Measurements from ENCODE around the gene PRODH2. TPM values are rescaled to one million over a fixed set of nuclear protein-coding genes. Genes with fewer than 3 reads are reported as not detected.
"Not testable (repeated sequence)": the region's sequence is repeated elsewhere in the genome, so short reads cannot be mapped to it uniquely, and the experiment has no call there.

PRODH2 gene
- polyA plus RNA-seq, 2 of the 4 experiments (the other 2 are of a cell fraction): 0.92 to 1.0 TPM

DNA sequence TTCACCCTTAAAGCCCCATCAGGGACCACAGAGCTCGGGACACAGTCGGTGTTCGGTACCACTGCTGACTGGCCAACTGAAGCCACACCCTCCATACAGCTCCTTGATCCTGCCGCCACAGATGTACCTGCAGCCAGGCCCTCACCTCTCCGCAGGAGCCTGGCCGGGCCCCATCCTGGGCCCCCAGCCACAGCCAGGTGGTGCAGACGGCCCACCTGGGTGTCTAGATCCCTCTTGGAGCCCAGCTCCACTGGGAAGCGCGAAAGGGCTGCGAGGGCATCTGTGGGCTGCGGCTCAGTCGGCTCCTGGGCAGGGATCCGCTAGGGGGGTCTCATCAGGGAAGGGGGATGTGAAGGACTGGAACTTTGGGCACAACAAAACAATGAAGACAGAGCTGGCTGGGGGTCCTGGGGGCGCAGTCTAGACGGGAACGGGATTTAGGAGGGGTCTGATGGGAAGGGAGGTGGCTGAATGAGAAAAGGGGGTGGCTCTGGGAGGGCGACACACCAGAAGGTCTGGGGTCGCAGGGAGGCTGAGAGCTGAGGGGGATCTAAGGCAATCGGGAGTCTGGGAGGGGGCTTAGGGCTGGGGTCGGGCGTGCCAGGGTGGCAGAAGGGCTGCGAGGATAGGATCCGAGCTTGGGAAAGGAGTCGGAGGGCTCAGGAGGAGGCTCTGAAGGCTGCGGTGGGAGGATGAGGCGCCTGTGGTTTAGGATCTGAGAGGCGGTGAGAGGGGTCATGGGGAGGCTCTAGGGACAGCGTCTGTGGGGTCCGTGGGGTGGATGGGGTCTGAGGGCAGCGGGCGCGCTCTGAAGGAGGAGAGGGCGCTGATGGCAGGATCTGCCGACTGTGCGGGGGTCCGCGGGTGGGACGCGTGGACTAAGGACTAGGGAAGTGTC is 15.8 kb downstream of the PRODH2 start:
- DNase-seq (ENCODE audit: low read depth in 1 of 2, low spot score in 1 of 2): no peak
- Histone ChIP-seq H3K9me3 (peaks cover 5% of the 10 kb centered on the region; the same call in 1 of the 3 replicates), H3K4me2 (no peak overlapping the region), H3K4me1 (peaks cover 8% of the 10 kb centered on the region), H3K4me3 (no peak overlapping the region), H3K27ac (no peak overlapping the region)
- peak in 1 of 2 experiments; percentile 10; a peak in 1 of 6 replicates for ATAC-seq
- ChIA-PET CTCF (interaction anchor here (0.7 to 1.3 kb wide), 3 partner anchors 23 to 39 kb away, joined by 3 to 4 read pairs (median 3); no protein-coding TSS in a partner anchor), POLR2A (no interaction called here)
- WGBS (ENCODE audit: missing lambda C conversion rate): 61% methylated on average over 39 of the region's 39 CpGs
- TF ChIP-seq RFX5 (IDR thresholded peaks at IDR 0.05) (no peak), BHLHE40 (IDR thresholded peaks at IDR 0.05; ENCODE audit: low read depth, low read length) (0 out of 2 replicates have a peak, but pooled peaks have one; percentile 35)
- no peak for FAIRE-seq

DNA sequence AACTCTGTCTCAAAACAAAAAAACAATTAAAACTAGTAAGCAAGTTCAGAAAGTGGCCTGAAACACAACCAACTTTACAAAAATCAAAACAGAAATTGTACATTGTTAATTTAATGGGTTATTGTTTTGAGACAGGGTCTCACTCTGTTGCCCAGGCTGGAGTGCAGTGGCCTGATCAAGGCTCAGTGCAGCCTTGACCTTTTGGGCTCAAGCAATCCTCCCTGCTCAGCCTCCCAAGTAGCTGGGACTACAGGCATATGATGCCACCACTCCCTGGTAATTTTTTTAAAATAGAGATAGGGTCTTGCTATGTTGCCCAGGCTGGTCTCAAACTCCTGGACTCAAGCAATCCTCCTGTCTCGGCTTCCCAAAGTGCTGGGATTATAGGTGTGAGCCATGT is 17.1 kb downstream of the PRODH2 start:
- ATAC-seq; FAIRE-seq; H3K4me3 ChIP-seq; H3K4me1 ChIP-seq; DNase-seq (ENCODE audit: low read depth in 1 of 2, low spot score in 1 of 2); POLR2A ChIA-PET; H3K9me3 ChIP-seq; H3K27ac ChIP-seq; H3K4me2 ChIP-seq: not testable (repeated sequence)
- 97% methylated on average over 1 of the region's 1 CpG for WGBS (ENCODE audit: missing lambda C conversion rate)
- CTCF ChIA-PET: interaction anchor here (1.3 to 1.7 kb wide), 3 partner anchors 9 to 24 kb away, joined by 3 to 4 read pairs (median 3); no protein-coding TSS in a partner anchor

DNA sequence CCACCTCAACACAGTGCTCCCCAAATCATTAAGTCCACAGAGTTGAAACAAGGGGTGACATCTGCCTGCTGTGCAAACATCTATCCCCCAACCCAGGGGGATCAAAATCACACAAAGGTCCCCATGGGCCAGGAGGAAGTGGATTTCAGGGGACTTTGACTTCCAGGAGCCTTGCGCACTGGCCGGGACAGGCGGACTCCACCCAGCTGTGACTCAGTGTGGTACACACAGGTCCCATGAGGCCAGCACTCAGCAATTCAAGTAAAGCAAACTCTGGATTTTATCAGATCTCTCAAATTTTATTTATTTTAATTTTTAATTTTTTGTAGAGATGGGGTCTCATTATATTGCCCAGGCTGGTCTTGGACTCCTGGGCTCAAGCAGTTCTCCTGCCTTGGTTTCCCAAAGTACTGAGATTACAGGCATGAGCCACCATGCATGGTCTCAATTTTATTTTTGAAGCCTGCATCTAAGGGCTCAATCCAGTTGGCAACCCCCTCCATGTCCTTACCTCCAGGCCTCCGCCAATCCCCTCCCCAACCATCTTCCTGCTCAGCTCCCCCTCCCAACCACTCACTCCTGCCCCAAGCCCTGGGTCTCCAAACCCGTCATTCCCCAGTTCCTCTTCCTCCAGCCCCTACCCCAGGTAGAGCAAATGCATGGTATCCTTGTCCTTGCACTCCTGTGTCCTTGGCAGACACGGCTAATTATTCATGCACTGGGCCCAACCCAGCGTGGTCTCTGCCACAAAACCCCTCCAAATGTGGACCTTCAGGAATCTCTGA is 19.1 kb downstream of the PRODH2 start:
- ChIA-PET CTCF (interaction anchor here (0.6 to 1.3 kb wide), 8 partner anchors 11 to 445 kb away, joined by 3 to 4 read pairs (median 3); no protein-coding TSS in a partner anchor), POLR2A (no interaction called here)
- no peak overlapping the region for H3K4me3 ChIP-seq
- no peak overlapping the region for H3K4me2 ChIP-seq
- TF ChIP-seq EHF (CRISPR knock-in tag; IDR thresholded peaks at IDR 0.05) (no peak), CBX2 (IDR thresholded peaks at IDR 0.05; ENCODE audit: borderline replicate concordance, low read depth) (no peak), SREBF2 (IDR thresholded peaks at IDR 0.05) (no peak), EHMT2 (IDR thresholded peaks at IDR 0.05; ENCODE audit: low read depth) (no peak), FOSB (CRISPR knock-in tag; IDR thresholded peaks at IDR 0.05) (no peak), TFCP2L1 (CRISPR knock-in tag; IDR thresholded peaks at IDR 0.05) (no peak), EP300 (IDR thresholded peaks at IDR 0.05) (no peak), TP53 (CRISPR knock-in tag; IDR thresholded peaks at IDR 0.05) (no peak), MAZ (IDR thresholded peaks at IDR 0.05; ENCODE audit: borderline replicate concordance, low read depth, low read length) (no peak), PHF8 (IDR thresholded peaks at IDR 0.05; ENCODE audit: borderline replicate concordance, low read depth) (no peak)
- TF ChIP-seq, protein P1, sequence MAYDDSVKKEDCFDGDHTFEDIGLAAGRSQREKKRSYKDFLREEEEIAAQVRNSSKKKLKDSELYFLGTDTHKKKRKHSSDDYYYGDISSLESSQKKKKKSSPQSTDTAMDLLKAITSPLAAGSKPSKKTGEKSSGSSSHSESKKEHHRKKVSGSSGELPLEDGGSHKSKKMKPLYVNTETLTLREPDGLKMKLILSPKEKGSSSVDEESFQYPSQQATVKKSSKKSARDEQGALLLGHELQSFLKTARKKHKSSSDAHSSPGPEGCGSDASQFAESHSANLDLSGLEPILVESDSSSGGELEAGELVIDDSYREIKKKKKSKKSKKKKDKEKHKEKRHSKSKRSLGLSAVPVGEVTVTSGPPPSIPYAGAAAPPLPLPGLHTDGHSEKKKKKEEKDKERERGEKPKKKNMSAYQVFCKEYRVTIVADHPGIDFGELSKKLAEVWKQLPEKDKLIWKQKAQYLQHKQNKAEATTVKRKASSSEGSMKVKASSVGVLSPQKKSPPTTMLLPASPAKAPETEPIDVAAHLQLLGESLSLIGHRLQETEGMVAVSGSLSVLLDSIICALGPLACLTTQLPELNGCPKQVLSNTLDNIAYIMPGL (CRISPR knock-in tag; IDR thresholded peaks at IDR 0.05; ENCODE audit: borderline replicate concordance): no peak
- peaks cover 8% of the 10 kb centered on the region for H3K4me1 ChIP-seq
- no peaks in the 10 kb centered on the region for H3K9me3 ChIP-seq
- peak; percentile 42 to 53 for DNase-seq (ENCODE audit: low read depth in 1 of 2, low spot score in 1 of 2)
- no peak for FAIRE-seq
- ATAC-seq: no peak
- no peak overlapping the region for H3K27ac ChIP-seq
- 63% methylated on average over 7 of the region's 7 CpGs for WGBS (ENCODE audit: missing lambda C conversion rate)

DNA sequence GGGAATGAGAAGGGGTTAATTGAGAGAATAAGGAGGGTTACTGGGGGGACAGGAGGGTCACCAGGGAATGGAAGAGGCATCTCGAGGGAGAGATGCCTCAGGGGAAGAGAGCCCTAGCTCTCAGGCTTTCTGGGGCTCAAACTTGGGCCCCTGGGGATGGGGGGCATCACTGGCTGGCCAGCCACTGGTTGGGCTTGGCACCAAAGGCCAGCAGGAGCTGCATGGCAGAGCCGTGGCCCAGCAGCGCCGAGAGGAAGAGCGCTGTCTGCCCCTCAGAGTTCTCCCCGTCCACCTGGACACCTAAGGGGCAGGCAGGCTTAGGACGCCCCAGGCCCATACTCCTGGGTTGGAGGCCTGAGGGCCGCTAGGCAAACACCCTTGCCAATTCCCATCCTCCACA is 19.8 kb downstream of the PRODH2 start:
- H3K4me1 ChIP-seq: peaks cover 8% of the 10 kb centered on the region
- H3K9me3 ChIP-seq: no peaks in the 10 kb centered on the region
- POLR2A ChIA-PET: no interaction called here
- DNase-seq (ENCODE audit: low read depth in 1 of 2, low spot score in 1 of 2) (no peak), ATAC-seq (0 out of 6 replicates have a peak, but pooled peaks of 1 of the 2 experiments have one; percentile 2), FAIRE-seq (no peak)
- no peak overlapping the region for H3K4me3 ChIP-seq
- CTCF ChIA-PET: interaction anchor here (0.6 to 1.2 kb wide), 3 partner anchors 17 to 140 kb away, joined by 3 read pairs; no protein-coding TSS in a partner anchor
- no peak overlapping the region for H3K4me2 ChIP-seq
- TF ChIP-seq POLR2AphosphoS2 (conservative IDR thresholded peaks at IDR 0.05; ENCODE audit: low read length) (no peak), FOSL2 (IDR thresholded peaks at IDR 0.05) (no peak), FOSL2 (CRISPR knock-in tag; IDR thresholded peaks at IDR 0.05) (no peak), NFE2L2 (conservative IDR thresholded peaks at IDR 0.05; ENCODE audit: low read length) (no peak), NPAS2 (CRISPR knock-in tag; IDR thresholded peaks at IDR 0.05; ENCODE audit: borderline replicate concordance) (no peak)
- TF ChIP-seq, protein P2, sequence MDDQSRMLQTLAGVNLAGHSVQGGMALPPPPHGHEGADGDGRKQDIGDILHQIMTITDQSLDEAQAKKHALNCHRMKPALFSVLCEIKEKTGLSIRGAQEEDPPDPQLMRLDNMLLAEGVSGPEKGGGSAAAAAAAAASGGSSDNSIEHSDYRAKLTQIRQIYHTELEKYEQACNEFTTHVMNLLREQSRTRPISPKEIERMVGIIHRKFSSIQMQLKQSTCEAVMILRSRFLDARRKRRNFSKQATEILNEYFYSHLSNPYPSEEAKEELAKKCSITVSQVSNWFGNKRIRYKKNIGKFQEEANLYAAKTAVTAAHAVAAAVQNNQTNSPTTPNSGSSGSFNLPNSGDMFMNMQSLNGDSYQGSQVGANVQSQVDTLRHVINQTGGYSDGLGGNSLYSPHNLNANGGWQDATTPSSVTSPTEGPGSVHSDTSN (IDR thresholded peaks at IDR 0.05): no peak
- 74% methylated on average over 8 of the region's 8 CpGs for WGBS (ENCODE audit: missing lambda C conversion rate)
- H3K27ac ChIP-seq: no peak overlapping the region

Measured in A549 (cell line).